GM13976 (cell line): Measurements from ENCODE around the gene CENPM.

Experiments
- DNase-seq: peaks from one replicate; pipeline ENCODE4 v3.0.0; 2012; ENCODE audit warnings: low spot score
- CTCF ChIP-seq: IDR thresholded peaks from 2 replicates; pipeline ENCODE4 v1.5.1; 2012; ENCODE audit warnings: borderline replicate concordance, mild to moderate bottlenecking; ENCODE audit not compliant: insufficient read depth; ENCODE audit errors: extremely low read depth, missing control alignments, control extremely low read depth
- in situ Hi-C: fragments of 300-500 bp; cut with MboI; formaldehyde crosslinking; loops from one replicate; pipeline ENCODE4 v1.12.0; 2022; ENCODE audit warnings: low sequenced_read_pairs, mixed read lengths, inconsistent platforms; ENCODE audit not compliant: unreplicated experiment

The CENPM gene

GRCh38 chr22:41983513-41984405 is 36.8 kb upstream of the CENPM start:
- DNase-seq = no peak
- in situ Hi-C loops = no loop called here
- TF ChIP-seq CTCF = no peak

DNA sequence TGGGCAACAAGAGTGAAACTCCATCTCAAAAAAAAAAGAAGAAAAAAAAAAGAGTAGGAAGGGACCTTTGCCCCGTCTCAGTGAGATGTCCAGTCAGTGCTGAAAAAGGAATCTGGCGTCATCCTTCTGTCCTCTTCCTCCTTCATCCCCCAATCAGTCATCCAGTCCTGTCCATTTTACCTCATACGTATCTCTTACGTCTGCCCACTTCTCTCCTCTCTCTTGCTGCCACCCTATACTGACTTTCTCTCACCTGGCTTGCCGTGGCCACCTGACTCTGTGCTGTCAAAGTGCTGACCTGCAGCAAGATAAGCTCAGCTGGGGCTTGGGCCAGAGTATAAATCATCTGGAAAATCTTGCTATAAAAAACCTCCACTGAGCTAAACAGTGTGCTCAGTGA is 35.9 kb upstream of the CENPM start:
- no peak for TF ChIP-seq CTCF
- in situ Hi-C loops = no loop called here
- DNase-seq = no peak

DNA sequence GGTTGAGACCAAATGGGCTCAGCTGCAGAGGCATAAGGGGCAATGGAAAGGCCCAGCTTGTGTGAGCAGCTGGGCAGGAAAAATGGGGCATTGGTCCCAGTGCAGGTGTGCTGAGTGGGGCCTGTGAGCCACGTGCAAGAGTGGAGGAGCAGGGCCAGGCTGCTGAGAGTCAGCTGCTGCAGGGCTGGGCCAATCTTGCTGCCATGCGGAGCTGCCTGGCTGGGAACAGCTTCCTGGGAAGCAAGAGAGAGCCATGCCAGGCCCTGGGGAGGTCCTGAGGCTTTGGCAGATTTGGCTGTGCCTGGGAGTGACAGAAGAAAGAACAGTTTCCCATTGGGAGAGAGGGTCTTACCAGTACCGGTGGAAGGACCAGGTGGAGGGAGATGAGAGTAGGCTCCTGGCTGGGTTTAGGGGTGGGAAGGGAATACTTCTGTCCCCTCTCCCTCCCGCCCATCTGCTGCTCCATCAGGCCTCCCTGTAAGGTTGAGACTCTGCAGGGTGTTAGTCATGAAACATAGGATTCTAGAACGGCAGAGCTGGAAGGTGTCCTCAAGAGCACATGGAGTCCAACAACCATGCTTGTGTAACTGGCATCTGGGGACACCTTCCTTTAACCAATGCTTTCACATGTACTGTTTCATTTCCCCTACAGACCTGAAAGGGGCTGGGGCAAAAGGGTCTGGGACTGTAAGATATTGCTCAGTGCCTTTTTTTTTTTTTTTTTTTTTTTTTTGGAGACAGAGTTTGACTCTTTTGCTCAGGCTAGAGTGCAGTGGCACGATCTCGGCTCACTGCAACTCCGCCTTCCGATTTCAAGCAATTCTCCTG is 32.7 kb upstream of the CENPM start:
- TF ChIP-seq CTCF = no peak
- in situ Hi-C loops = loop anchor here (10.0 kb wide), 1 partner anchor 105 kb away; no protein-coding TSS in a partner anchor
- no peak for DNase-seq

- in situ Hi-C loops = loop anchor here (10.0 kb wide), 1 partner anchor 106 kb away; no protein-coding TSS in a partner anchor
- no peak for TF ChIP-seq CTCF
- DNase-seq = no peak
Observed at GRCh38 chr22:41978732-41979131, 31.8 kb upstream of the CENPM start.

- TF ChIP-seq CTCF = no peak
- no peak for DNase-seq
Observed at GRCh38 chr22:41976961-41977566, 30.1 kb upstream of the CENPM start.

More at GRCh38 chr22:41976961-41977566, 30.1 kb upstream of the CENPM start:
- in situ Hi-C loops = loop anchor here (10.0 kb wide), 1 partner anchor 108 kb away; no protein-coding TSS in a partner anchor
